Measurements from ENCODE around the gene MRTFA. TPM values are rescaled to one million over a fixed set of nuclear protein-coding genes. Genes with fewer than 3 reads are reported as not detected.

MRTFA gene
- total RNA-seq, 4 donors from 2014 or later: 24.5 to 56.3 (median 40.9) TPM

DNA sequence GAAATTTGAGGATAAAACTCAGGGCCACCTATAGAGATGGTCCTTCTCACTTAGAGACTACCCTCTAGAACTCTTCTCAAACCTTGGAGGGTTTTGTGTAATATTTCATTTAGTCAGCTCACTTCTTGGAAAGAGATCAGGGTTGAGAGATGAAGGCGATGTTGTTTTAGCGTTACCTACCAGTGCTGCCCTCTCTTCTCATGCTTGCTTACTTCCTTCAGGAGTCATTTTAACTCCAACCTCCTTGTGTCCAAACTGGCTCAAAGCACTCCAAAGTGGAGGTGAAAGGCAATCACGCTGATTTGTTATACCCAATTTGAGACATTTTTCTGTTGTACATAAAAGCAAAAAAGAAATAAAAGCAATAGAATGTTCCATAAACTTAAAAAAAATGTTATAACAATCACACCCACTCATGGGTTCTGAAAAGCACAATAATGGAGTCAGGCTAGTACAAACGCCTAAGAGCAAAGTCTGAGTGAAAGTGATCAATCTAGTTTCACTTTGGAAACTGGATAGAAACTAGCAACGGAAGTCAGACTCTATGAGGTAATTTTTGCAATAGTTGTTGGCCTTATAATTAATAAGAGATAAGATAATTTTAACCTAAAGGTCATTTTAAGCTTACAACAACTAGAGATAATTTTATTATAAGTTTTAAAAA, 117.1 kb downstream of the MRTFA start:
- Histone ChIP-seq H3K4me1 (peaks cover 0 to 27% (median 6%) of the 10 kb centered on the region in 3 donors), H3K9me3 (no peaks in the 10 kb centered on the region), H3K27ac (peak overlapping the region in 1 of 4 donors; percentile 48), H3K36me3 (peaks cover 0 to 8% (median 0%) of the 10 kb centered on the region in 3 donors), H3K4me3 (no peak overlapping the region), H3K27me3 (no peaks in the 10 kb centered on the region)
- DNase-seq: no peak
- TF ChIP-seq POLR2A (IDR thresholded peaks at IDR 0.05) (no peak), CTCF (IDR thresholded peaks at IDR 0.05) (no peak)
- 61 to 62% methylated on average over 5 of the region's 5 CpGs for WGBS, 2 donors
- intact Hi-C loops (cut with DNase I): no loop called here

DNA sequence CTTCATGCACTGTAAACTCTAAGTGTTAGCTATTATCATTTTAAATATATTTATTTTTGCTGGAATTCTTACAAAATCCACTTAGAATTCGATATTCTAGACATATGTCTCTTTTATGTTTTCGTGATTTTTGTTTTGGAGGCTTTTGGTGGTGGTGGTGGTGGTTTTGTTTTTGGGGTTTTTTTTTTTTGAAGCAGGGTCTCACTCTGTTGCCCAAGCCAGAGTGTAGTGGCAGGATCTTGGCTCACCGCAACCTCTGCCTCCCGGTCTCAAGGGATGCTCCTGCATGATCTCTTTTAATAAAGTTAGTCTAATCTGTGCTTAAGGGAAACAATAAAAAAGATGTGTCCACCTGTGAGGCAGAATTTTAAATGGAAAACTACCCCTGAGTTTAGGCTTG, 117.7 kb downstream of the MRTFA start:
- Histone ChIP-seq H3K4me1 (peaks cover 0 to 23% (median 3%) of the 10 kb centered on the region in 3 donors), H3K27ac (no peak overlapping the region), H3K9me3 (no peaks in the 10 kb centered on the region), H3K27me3 (no peaks in the 10 kb centered on the region), H3K4me3 (no peak overlapping the region), H3K36me3 (peaks cover 0 to 8% (median 0%) of the 10 kb centered on the region in 3 donors)
- WGBS, 2 donors: 83 to 90% methylated on average over 4 of the region's 4 CpGs
- no peak for DNase-seq
- TF ChIP-seq CTCF (IDR thresholded peaks at IDR 0.05) (no peak), POLR2A (IDR thresholded peaks at IDR 0.05) (no peak)
- intact Hi-C loops (cut with DNase I): no loop called here

- Histone ChIP-seq H3K27me3 (no peaks in the 10 kb centered on the region), H3K4me3 (no peak overlapping the region), H3K36me3 (peaks cover 0 to 8% (median 0%) of the 10 kb centered on the region in 3 donors), H3K9me3 (no peaks in the 10 kb centered on the region), H3K4me1 (peaks cover under 1 to 30% (median 9%) of the 10 kb centered on the region in 3 donors), H3K27ac (no peak overlapping the region)
- WGBS, 2 donors: 64% methylated on average over 3 of the region's 3 CpGs
- TF ChIP-seq POLR2A (IDR thresholded peaks at IDR 0.05) (no peak), CTCF (IDR thresholded peaks at IDR 0.05) (no peak)
- intact Hi-C loops (cut with DNase I): no loop called here
- no peak for DNase-seq
These were observed 118.9 kb downstream of the MRTFA start for GRCh38 chr22:40517631-40518030.

DNA sequence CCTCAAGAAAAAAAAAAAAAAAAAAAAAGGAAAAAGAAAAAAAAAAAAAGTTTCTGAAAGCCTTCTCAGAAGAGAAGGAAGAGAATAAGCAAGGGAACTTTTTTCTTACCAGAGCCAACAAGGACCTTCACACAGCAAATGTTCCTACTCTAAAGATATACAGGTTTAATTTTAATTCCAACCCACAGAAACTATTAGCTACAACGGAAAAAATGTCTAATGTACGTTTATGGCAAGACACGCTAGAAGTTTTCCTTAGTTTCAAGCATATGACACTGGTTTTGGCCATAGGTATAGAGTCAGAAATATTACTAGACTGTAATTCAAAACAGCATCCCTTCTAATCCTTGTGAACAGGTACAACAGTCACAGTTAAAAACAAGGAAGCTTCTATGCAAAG, 120.1 kb downstream of the MRTFA start:
- peaks cover 4 to 40% (median 19%) of the 10 kb centered on the region in 3 donors for H3K4me1 ChIP-seq
- intact Hi-C loops (cut with DNase I): no loop called here
- 64 to 80% methylated on average over 3 of the region's 3 CpGs for WGBS, 2 donors

More for the DNA sequence above, 120.1 kb downstream of the MRTFA start:
- no peak overlapping the region for H3K4me3 ChIP-seq
- TF ChIP-seq POLR2A (IDR thresholded peaks at IDR 0.05) (no peak), CTCF (IDR thresholded peaks at IDR 0.05) (no peak)
- no peaks in the 10 kb centered on the region for H3K9me3 ChIP-seq
- H3K27ac ChIP-seq: no peak overlapping the region
- no peaks in the 10 kb centered on the region for H3K27me3 ChIP-seq
- no peak for DNase-seq
- H3K36me3 ChIP-seq: peaks cover 0 to 8% (median 0%) of the 10 kb centered on the region in 3 donors

Measured in esophagus squamous epithelium (tissue), 5 donors.